GM12874 (cell line): ENCODE results near the gene SCN4B.

Experiments
- TF ChIP-seq, protein P1 (sequence below): IDR thresholded peaks from 2 replicates; pipeline ENCODE4 v1.5.1; 2011; ENCODE audit warnings: low read depth, mild to moderate bottlenecking, control low read depth, low read length, moderate library complexity; ENCODE audit not compliant: insufficient read depth

SCN4B gene

DNA sequence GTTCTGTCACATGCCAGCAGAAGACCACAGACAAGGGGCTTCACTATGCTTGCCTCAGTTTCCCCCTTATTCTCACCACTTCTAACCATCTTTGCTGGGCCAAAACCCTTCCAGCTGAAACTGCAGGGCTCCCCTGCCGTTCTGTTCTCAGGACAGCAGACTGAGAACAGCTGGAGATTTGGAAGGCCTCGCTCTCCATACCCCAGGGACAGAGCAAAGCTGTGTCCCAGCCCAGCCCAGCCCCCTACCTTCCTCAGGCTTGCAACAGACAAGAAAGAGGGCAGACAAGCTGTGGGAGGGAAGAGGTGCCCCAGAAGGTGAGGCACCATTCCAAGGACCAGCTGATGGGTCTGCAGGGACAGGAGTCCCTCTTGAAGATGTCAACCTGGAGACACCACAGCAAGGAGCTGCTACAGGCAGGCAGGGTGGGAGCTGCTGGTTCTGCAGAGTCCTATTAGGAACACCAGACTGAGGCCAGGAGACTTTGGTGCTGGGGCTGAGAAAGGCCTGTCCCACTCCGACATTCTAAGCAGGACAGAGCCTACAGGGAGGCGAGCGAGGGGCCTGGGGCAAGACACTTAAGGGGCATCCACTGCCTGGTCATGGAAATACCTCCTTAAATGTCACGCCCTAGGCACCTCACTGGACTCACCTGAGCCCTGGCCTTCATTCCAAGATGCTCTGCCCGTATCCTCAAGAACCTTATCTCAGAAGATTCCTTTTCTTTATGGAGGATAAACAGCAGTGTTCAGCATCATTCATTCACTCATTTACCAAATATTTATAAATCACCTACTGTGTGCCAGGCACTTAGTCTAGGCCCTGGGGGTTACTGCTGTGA lies 16.9 kb upstream of the SCN4B start:
- TF ChIP-seq, protein P1, sequence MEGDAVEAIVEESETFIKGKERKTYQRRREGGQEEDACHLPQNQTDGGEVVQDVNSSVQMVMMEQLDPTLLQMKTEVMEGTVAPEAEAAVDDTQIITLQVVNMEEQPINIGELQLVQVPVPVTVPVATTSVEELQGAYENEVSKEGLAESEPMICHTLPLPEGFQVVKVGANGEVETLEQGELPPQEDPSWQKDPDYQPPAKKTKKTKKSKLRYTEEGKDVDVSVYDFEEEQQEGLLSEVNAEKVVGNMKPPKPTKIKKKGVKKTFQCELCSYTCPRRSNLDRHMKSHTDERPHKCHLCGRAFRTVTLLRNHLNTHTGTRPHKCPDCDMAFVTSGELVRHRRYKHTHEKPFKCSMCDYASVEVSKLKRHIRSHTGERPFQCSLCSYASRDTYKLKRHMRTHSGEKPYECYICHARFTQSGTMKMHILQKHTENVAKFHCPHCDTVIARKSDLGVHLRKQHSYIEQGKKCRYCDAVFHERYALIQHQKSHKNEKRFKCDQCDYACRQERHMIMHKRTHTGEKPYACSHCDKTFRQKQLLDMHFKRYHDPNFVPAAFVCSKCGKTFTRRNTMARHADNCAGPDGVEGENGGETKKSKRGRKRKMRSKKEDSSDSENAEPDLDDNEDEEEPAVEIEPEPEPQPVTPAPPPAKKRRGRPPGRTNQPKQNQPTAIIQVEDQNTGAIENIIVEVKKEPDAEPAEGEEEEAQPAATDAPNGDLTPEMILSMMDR, result no peak

DNA sequence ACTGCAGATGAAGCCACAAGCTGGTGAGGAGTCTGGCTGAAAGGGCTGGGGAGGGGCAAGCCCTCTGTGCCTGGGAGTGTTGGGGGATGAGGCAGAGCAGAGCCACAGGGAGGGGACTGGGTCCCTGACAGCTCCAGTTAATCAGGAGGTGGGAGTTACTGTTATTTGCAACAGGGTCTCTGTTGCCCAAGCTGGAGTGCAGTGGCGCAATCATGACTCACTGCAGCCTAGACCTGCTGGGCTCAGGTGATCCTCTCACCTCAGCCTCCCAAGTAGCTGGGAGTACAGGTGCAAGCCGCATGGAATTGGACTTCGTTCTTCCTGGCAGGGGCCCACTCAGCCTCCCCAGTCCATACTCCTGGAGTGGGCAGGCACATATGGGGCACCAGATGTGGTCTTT lies 16.1 kb upstream of the SCN4B start:
- TF ChIP-seq, protein P1, result no peak

DNA sequence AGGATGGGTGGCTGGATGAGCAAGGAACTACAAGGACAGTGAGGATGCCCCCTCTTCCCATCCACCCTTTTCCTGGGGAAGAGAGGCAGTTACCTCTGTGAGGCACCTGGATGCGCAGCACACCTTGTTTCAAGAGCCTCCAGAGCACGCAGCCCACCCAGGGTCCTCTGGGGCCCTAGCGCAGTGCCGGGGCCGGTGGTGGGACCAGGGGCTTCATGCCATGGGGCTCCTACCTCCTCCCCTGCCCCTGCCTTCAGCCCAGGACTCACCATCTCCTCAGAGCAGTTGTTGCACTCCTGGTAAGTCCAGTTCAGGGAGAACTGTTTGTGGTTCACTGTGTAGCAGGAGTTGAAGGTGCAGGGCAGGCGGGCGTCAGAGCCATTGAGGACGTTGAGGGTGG lies 15.7 kb upstream of the SCN4B start:
- TF ChIP-seq, protein P1, result no peak

DNA sequence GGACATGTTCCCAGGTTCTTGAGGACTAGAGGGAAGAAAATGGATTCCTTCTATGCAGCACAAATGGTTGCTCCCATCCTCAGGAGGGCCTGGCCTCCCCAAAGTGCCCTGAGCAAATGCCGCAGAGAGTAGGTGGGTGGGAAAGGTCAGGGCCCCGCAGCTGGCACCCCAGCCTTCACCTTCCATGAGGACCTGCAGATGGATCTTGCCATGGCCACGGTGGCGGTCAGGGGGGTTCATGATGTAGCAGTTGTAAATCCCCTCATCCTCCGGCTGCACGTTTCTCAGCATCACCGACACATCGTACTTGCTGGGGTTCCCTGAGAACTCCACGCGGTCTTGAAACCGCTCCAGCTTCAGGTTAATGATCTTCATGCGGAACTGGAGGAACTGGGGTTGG lies 15.3 kb upstream of the SCN4B start:
- TF ChIP-seq, protein P1, result no peak

DNA sequence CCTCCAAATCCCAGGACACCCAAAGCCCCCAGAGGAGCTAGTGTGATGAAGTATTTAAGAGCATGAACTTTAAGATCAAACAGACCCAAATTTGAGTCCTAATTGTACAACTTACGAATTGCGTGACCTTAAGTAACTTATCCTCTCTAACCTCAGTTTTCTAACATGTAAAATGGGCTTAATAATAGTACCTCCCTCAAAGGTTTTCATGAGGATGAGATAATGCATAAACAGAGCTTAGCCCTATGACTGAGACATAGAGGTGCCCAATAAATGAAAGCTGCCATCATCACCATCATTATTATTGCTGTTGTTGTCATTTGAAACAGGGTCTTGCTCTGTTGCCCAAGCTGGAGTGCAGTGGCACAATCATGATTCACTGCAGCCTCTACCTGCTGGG lies 14.6 kb upstream of the SCN4B start:
- TF ChIP-seq, protein P1, result no peak

DNA sequence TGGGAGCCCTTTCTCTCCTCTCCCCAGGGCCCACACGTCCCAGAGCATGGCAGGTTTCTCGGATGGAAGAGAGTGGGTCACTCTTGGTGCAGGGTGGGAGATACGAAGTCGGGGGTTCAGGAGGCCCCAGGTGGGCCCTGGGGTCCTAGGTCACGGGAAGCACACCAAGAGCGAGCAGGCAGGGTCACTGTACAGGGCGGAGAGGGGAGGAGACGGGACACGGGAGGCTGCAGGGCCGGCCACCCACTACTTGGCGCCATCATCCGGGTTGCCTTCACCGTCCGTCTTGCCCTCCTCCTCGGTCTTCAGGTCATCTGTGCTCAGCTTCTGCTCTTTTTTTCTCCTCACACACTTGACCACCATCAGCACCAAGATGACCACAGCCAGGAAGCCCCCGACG lies 14.0 kb upstream of the SCN4B start:
- TF ChIP-seq, protein P1, result no peak

DNA sequence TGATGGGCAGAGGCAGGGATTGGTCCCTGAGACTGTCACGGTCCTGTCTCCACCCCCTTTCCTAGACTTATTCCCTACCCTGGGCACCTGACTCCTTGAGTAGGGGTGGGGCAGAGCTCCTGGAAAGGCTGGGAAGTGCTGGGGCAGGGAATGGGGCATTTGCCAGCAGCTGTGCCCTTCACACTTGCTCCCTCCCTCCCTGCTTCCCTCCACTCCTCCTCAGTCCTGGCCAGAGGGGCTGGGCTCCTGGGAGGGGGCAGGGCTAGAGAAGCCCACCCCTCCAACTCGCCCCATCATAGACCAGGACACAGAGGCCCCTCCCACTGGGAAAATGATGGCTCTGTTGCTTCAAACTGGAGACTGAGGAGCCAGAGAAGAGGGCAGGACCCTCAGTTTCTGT lies 12.3 kb upstream of the SCN4B start:
- TF ChIP-seq, protein P1, result no peak
